Spleen (tissue), 7 donors: ENCODE data around the gene FARSA.

ENCODE experiments used
- CTCF ChIP-seq, 11 experiments: fragments of 200-600 bp in 7 of 11; fragments of 450-650 bp in 4 of 11; sonication (generic) in 4 of 11; IDR thresholded peaks in 8 of 11; conservative IDR thresholded peaks in 3 of 11; 1 replicate in 7 of 11; 2 replicates in 4 of 11; pipeline versions ENCODE4 v1.4.0 to v1.8.0; 2016 to 2021; ENCODE audit warnings: antibody characterized with exemption in 11 of 11, inconsistent platforms in 4 of 11, mild to moderate bottlenecking in 1 of 11
- POLR2AphosphoS5 ChIP-seq, 3 donors: sonication (generic); formaldehyde crosslinking; IDR thresholded peaks; one replicate each; pipeline ENCODE4 v1.5.1; 2017; ENCODE audit warnings: antibody characterized with exemption in 3 of 3
- donor health status: DM: no; HTN: no; CAD: no; lungs with moderate emphysema.
- donor health status: DM: no; HTN: no; CAD: no.
- donor health status: DM: no; HTN: no; CAD: no.

- no peak for TF ChIP-seq POLR2AphosphoS5 (IDR thresholded peaks at IDR 0.05)
- no peak for TF ChIP-seq CTCF (IDR thresholded peaks at IDR 0.05 in 8 of 11, conservative IDR thresholded peaks at IDR 0.05 in 3 of 11)
These were observed 49.3 kb downstream of the FARSA start for GRCh38 chr19:12884202-12884601.
